Activated T-helper 1 cell treated with Interleukin-2 at 50 U/mL for 16 hours (primary cell): ENCODE results near the gene TSPAN15.

Experiments used
- DNase-seq: peaks from one replicate; pipeline ENCODE4 v3.0.0-alpha.2; 2020; ENCODE audit warnings: low read depth

The TSPAN15 gene

DNA sequence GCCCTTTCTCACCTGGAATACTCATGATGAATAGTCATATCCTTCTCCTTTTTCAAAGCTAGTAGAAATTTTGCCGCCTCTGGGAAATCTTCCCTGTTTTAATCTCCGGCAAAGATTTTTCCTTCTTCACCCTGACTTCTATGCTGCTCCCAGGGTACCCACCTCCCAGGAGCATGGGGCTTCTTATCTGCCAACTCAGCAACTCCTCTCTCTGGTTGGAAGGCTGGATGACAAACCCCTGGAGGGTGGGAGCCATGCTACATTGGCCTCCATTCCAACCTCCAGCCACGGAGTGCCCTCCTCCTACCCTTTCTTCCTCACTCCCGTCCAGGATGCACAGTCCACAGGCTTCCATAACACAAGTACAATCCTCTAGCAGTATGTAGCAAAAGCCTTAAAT is 102.1 kb downstream of the TSPAN15 start:
- no peak for DNase-seq

DNA sequence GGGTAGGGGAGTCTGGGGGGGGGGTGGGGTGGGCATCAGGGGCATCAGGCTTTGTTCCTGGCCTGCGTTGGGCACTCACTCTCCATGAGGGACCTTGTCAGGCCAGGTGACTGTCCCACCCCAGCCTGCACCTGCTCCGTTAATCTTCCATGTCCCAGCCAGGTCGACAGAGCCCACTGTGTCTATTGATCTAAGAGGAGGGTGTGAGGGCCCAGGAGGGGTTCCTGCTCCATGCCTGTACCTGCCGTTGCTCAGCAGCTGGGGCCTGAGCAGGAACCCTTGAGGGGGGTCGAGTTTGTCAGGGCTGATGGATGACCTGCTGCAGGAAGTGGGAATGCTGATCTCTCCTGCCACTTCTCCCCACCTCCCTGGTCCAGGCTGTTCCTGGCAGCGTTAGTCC is 103.3 kb downstream of the TSPAN15 start:
- DNase-seq, result no peak
